ENCODE results near the gene TET3.

The TET3 gene

GRCh38 chr2:73965053-73965452 lies 19.7 kb upstream of the TET3 start:
- DNase-seq, result no peak

DNA sequence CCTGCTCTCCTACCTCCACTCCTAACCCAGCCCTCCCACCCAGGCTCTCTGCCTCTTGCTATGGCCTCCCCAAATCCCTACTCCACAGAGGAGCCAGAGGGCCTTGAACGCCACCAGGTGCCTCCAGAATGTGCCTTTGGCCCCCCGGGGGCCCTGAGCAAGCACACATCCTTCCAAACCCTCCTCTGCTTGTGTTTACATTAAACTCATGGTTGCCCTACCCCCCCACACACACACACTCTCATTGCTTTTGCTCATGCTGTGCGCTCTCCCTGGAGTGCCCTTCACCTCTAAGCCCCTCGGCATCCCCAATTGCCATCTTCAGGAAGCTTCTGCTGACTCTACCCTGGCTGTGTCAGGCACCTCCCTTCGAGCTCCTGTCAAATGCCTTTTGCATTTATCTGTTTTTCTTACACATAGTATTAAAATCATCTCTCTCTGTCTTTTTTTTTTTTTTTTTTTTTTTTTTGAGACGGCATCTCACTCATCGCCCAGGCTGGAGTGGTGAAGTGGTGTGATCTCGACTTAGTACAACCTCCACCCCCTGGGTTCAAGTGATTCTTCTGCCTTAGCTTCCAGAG lies 16.3 kb upstream of the TET3 start:
- no peak for DNase-seq

DNA sequence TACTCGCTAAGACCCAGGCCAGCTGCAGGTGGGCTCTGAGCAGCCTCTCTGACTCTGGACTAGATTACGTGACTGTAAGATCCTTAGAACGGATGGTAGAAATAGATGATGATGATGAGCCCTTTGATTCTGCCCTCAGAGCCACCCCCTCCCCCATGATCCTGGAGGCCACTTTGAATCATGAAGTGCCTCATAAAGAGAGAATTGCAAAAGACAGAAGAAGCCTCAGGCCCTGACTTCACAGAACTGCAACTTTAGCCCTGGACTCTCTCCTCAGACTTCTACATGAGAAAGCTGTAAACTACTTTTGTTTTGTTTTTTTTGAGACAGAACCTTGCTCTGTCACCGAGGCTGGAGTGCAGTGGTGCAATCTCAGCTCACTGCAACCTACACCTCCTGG lies 15.4 kb upstream of the TET3 start:
- DNase-seq, result no peak

DNA sequence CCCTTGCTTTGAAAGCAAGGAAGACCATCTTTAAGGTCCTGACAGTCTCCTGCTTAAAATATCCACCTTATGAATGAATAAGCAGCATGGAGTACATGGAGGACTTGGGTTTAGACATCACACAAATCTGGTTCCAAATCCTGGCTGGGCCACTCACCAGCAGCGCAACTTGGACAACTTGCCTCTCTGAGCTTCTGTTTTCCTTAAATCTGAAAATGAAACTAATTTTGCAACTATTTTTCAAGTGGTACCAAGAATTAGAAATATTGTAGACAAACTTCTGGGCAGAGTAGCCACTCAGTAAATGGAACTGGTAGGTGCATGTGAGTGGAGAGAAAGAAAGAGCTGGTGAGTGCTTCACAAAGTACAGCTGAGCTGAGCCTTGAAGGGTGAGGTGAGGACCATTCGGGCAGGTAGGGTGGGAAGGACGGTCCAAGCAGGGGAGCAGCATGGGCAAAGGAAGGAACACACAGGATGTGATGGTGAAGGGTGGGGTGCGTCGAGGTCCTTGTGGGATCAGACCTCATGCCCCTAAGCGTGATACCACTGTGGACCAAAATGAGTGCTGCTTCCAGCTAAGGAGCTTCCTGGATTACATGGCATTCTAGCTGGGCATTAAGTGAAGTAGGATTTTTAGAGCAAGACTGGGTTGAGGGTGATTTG lies 14.4 kb upstream of the TET3 start:
- no peak for DNase-seq

DNA sequence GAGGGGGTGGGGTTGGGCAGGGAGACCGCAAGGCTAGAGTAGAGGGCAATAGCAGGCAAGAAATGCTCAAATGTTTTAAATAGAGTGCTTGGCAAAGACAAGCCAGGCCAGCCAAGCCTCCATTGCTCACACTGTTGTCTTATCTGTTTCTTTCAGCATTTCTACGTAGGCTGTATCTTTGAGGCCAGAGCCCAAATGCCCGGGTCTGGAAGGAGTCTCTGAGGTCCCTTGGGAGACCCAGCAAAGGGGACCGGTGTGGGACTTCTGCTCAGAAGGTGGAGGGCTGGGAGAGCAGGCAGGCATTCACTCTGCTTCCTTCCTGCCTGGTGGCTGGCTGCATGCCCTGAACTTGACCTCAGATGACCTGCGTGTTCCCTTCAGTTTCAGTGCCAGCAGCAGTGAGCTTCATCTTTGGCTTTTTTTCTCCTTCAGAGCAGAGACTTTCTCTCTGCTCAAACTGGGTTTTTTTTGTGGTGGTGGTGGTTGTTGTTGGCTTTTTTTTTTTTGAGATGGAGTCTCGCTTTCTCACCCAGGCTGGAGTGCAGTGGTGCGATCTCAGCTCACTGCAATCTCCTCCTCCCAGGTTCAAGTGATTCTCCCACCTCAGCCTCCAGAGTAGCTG lies 13.7 kb upstream of the TET3 start:
- DNase-seq, result no peak

DNA sequence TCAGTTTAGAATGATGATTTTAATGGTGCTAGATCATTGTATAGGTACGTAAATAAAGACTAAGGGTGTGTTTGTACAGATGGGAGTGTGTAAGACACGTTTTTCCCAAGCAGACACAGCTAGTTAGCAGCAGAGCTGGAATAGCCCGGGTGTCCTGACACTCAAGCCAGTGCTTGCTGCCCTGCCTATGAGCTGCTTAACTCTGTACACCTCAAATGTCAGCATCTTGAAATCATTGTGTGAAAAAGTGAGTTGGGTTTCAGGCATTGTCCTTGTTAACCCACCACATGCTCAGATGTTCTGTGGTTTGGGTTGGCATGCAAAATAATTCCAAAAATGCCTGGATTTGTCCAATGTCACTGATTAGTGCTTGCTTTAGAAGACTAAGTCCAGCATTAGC lies 13.0 kb upstream of the TET3 start:
- no peak for DNase-seq

- DNase-seq, result no peak
Observed at GRCh38 chr2:73972846-73973245, 11.9 kb upstream of the TET3 start.

DNA sequence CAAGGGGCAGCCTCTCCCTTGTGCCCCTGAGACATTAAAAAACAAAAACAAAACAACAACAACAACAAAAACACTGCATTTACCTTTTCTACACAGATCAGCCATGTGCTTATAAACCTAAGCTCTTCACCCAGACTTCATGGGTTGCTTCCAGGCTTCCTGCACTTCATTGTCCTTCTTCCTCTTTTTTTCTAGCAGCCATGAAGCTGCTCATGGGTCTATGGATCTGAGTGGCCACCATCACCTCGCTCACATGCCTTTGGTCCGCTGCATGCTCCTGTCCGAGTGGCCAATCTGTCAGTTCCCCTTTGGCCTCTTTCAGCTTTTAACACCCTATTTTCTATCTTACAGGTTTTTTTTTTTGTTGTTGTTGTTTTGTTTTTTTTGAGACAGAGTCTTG lies 9.0 kb upstream of the TET3 start:
- no peak for DNase-seq

GRCh38 chr2:73976803-73977202 lies 7.9 kb upstream of the TET3 start:
- no peak for DNase-seq

GRCh38 chr2:73977466-73977865 lies 7.2 kb upstream of the TET3 start:
- no peak for DNase-seq

GRCh38 chr2:73979021-73979420 lies 5.7 kb upstream of the TET3 start:
- DNase-seq, result no peak

- no peak for DNase-seq
Observed at GRCh38 chr2:73979686-73980085, 5.0 kb upstream of the TET3 start.

DNA sequence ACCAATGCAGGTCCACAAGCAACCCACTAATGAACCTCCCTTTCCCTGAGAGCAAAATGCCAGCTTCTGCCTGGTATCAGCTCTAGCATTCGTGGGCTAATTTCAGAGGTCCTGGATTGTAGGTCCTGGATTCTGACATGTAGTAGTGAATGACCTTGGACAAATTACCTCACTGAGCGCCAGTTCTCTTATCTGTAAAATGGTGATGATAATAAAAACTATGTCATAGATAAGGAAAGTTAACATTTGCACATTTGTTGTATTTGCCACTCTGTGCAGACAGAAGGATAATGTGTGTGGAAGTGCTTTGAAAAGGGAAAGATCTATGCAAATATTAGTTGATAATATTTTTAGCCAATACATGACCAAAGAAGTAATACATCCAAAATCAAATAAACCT lies 4.1 kb upstream of the TET3 start:
- no peak for DNase-seq

DNA sequence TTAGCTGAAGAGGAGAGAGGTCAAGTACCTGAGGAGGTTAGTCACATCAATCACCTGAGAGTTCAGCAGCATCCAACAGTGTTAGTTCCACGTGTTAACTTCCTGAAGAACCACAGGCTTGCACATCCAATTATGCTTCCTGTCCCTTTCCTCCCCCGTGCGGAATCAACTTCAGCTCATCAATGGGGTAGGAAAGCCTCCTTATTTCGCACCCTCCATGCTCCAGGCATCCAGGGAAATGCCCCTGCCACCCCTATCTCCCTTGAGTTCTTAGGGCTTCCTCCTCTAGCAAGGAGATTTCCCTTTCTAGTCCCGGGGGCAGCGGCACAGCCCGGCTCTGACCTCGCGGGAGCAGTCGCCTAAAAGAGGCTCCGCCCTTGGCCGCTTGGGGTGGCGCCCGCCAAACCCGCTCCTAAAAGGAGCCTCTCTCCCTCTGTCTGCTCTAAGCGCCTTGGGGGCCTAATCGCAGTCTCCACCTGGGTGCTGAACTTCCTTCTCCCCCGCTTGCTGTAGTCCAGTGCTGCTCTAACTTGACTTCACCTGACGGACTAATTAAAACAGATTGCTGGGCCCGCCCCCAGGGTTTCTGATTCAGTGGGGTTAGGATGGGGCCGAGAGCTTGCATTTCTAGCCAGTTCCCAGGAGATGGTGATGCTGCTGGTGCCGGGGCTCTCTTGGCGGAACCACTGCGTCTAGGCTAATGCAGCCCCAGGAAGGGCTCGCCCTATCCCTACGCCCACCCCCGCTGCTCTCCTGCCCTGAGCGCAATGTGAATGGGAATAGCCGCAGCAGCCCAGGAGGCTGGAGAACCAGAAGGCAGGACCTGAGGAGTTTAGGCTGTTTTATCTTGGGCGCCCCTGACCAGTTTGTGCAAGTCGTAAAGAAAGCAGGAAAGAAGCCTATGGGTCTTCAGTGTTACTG lies 3.4 kb upstream of the TET3 start:
- no peak for DNase-seq

GRCh38 chr2:73982140-73982617 lies 2.5 kb upstream of the TET3 start:
- no peak for DNase-seq

DNA sequence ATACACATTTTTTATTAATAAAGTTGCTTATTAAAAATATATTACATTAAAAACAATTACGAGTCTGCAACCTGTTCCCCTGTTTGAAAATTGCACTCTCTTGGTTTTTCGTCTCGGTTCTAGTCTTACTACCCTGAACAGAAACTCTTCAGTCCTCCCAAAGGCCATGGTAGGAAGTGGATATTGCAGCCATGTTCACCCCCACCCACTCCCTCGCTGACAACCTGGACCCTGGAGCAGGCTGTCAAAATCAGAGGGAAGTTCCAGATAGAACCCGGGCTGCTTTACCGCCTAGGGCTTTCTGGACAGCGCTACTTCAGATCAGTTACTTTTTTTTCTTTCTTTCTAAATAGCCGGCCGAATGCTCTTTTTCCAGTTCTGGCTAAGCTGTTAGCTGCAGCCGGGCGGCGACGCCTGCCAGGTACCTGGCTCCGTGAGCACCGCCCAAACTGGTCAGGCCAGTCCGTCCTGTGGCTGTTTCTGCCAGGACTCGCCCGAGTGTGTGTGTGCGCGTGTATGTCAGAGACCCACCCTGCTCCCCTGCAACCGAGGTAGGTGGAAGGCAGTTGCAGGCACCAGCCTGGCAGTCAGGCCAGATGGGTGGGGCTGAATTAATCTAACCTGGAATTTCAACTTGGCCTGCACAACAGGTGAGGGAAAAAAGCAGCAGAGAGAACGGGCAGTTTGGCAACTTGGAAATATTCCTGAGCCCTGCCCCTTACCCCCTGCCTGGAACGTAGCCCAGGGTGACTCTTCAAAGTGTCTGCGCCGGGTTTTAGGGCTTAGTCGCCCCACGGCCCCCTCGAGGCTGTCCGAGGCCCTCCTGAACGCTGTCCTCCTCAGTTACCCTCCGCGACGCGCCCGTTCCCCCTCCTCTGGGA lies 1.1 kb upstream of the TET3 start:
- DNase-seq, result peak; percentile 81

- DNase-seq, result no peak
Observed at GRCh38 chr2:73984922-73985307, 205 bp downstream of the TET3 start.

DNA sequence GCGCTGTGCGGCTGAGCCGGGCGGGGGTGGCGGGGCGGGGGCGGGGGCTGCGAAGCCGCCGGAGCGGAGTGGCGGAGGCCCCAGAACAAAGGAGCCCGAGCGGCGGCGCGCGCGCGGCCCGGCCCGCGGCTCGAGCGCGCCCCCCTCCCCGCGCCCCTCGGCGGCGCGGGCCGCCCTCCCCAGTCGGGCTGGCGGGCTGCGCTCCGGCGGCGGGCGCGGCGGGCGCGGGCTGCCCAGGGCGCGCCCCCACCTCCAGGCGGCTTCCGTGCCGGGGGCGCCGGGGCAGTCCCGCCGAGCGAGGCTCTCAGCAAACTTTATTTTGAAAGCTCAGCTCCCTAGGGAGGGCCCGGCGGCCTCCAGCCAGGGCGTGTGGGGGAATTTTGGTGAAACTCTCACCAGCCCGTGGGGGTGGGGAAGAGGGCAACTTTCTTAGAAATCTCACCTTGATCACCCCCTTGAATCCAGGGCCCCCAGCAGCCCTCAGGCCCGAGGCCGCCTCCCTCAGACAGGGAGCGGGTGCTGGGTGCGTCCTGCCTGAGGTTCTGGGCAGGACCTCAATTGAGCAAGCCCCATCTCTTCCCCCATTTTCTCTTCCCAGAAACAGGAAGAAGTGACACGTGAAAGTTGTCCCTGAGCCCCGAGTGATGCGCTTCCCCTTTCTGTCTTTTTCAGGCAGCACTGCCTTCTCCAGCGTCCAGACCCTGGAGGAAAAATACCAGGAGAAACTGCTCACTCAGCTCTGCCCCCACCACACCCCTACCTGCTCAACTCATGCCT lies 786 bp downstream of the TET3 start:
- DNase-seq, result no peak

GRCh38 chr2:73986085-73986681 lies 1.5 kb downstream of the TET3 start:
- DNase-seq, result no peak

- no peak for DNase-seq
Observed at GRCh38 chr2:73987109-73987947, 2.6 kb downstream of the TET3 start.
